GM23338 (cell line): ENCODE measurements around the gene VWA3B. TPM values are rescaled to one million over a fixed set of nuclear protein-coding genes. Genes with fewer than 3 reads are reported as not detected.

Source experiments
- ATAC-seq: fragments of 200-7000 bp; cut with Tn5 transposase; 3 replicates; pipeline ENCODE4 v1.9.1; 2020
- DNase-seq: peaks from one replicate; pipeline ENCODE4 v3.0.0-alpha.2; 2015; ENCODE audit warnings: low spot score
- H2AFZ ChIP-seq: fragments of 200-600 bp; sonication (generic); 2 replicates; pipeline ENCODE4 v1.8.0; 2016; ENCODE audit warnings: antibody characterized with exemption, mild to moderate bottlenecking, moderate library complexity
- H3F3A ChIP-seq: fragments of 200-600 bp; sonication (generic); replicated peaks from 2 replicates; pipeline ENCODE4 v1.8.0; 2017; ENCODE audit warnings: antibody characterized with exemption, mixed run types, low read depth
- H3K27ac ChIP-seq: fragments of 200-600 bp; sonication (generic); 2 replicates; pipeline ENCODE4 v1.6.1; 2016; ENCODE audit warnings: low read depth
- H3K27me3 ChIP-seq: fragments of 200-600 bp; sonication (generic); 2 replicates; pipeline ENCODE4 v1.8.0; 2016; ENCODE audit warnings: mild to moderate bottlenecking, mixed run types, moderate library complexity; ENCODE audit not compliant: insufficient read depth
- H3K36me3 ChIP-seq: fragments of 200-600 bp; sonication (generic); 2 replicates; pipeline ENCODE4 v1.8.0; 2016; ENCODE audit warnings: mild to moderate bottlenecking; ENCODE audit not compliant: insufficient read depth
- H3K4me1 ChIP-seq: fragments of 200-600 bp; sonication (generic); 2 replicates; pipeline ENCODE4 v1.8.0; 2016; ENCODE audit warnings: mild to moderate bottlenecking, moderate library complexity; ENCODE audit not compliant: insufficient read depth
- H3K4me2 ChIP-seq: fragments of 200-600 bp; sonication (generic); 2 replicates; pipeline ENCODE4 v1.7.1; 2017; ENCODE audit warnings: mixed run types
- H3K4me3 ChIP-seq: fragments of 200-600 bp; sonication (generic); 2 replicates; pipeline ENCODE4 v1.6.1; 2016; ENCODE audit warnings: mixed run types
- H3K79me2 ChIP-seq: fragments of 200-600 bp; sonication (generic); replicated peaks from 2 replicates; pipeline ENCODE4 v1.8.0; 2017; ENCODE audit warnings: mild to moderate bottlenecking; ENCODE audit not compliant: insufficient read depth
- H3K9me2 ChIP-seq: fragments of 200-600 bp; sonication (generic); 2 replicates; pipeline ENCODE4 v1.8.0; 2017; ENCODE audit not compliant: insufficient read depth
- H4K20me1 ChIP-seq: fragments of 200-600 bp; sonication (generic); replicated peaks from 2 replicates; pipeline ENCODE4 v1.8.0; 2017; ENCODE audit warnings: mild to moderate bottlenecking; ENCODE audit not compliant: insufficient read depth
- H3K27ac Mint-ChIP-seq: 2 replicates; pipeline ENCODE4 v1.8.0; 2020; ENCODE audit warnings: inconsistent platforms, mild to moderate bottlenecking, moderate library complexity, mixed read lengths
- H3K27me3 Mint-ChIP-seq: 3 replicates; pipeline ENCODE4 v1.8.0; 2022; ENCODE audit warnings: low read depth, mild to moderate bottlenecking, moderate library complexity, mixed read lengths, inconsistent platforms; ENCODE audit not compliant: insufficient read depth, poor library complexity
- H3K36me3 Mint-ChIP-seq: 3 replicates; pipeline ENCODE4 v1.8.0; 2021; ENCODE audit warnings: low read depth, mild to moderate bottlenecking, inconsistent platforms, moderate library complexity, mixed read lengths
- H3K4me1 Mint-ChIP-seq: 3 replicates; pipeline ENCODE4 v1.8.0; 2020; ENCODE audit warnings: mild to moderate bottlenecking, inconsistent platforms, mixed read lengths
- H3K4me3 Mint-ChIP-seq: 3 replicates; pipeline ENCODE4 v1.8.0; 2021; ENCODE audit warnings: moderate library complexity, mild to moderate bottlenecking, inconsistent platforms, mixed read lengths
- H3K9me3 Mint-ChIP-seq: 3 replicates; pipeline ENCODE4 v1.8.0; 2020; ENCODE audit warnings: moderate library complexity, mild to moderate bottlenecking, inconsistent platforms, mixed read lengths
- EZH2 ChIP-seq: fragments of 200-600 bp; sonication (generic); IDR thresholded peaks from one replicate; pipeline ENCODE4 v1.8.0; 2017; ENCODE audit warnings: antibody characterized with exemption, mild to moderate bottlenecking, low read depth; ENCODE audit not compliant: unreplicated experiment
- EZH2phosphoT487 ChIP-seq: fragments of 200-600 bp; sonication (generic); IDR thresholded peaks from one replicate; pipeline ENCODE4 v1.8.1; 2018; ENCODE audit warnings: antibody characterized with exemption; ENCODE audit not compliant: unreplicated experiment
- NANOG ChIP-seq: IDR thresholded peaks from 2 replicates; pipeline ENCODE4 v1.6.1; 2016; ENCODE audit warnings: antibody characterized with exemption, borderline replicate concordance
- STAT1 ChIP-seq: IDR thresholded peaks from one replicate; pipeline ENCODE4 v1.6.1; 2016; ENCODE audit warnings: antibody characterized with exemption; ENCODE audit not compliant: unreplicated experiment
- ZNF114 ChIP-seq: fragments of 250-450 bp; sonication (Bioruptor Pico); IDR thresholded peaks from 2 replicates; pipeline ENCODE4 v1.5.0; 2020; ENCODE audit warnings: mild to moderate bottlenecking, moderate library complexity
- ZNF331 ChIP-seq: fragments of 250-450 bp; sonication (Bioruptor Pico); IDR thresholded peaks from 2 replicates; pipeline ENCODE4 v1.5.0; 2020; ENCODE audit warnings: low read depth, mild to moderate bottlenecking, moderate library complexity
- polyA plus RNA-seq: library from polyadenylated mRNA; unstranded; fragments of >200 nt; fragmentation: Nextera tagmentation; extraction: Ambion mirVana; gene quantifications from 2 replicates; pipeline ENCODE4 v1.2.1, GENCODE V29; 2016
- total RNA-seq: library from RNA; depleted of rRNA; stranded (reverse); fragments of >200 nt; shearing (Covaris generic); gene quantifications from 2 replicates; pipeline ENCODE4 v1.2.3, GENCODE V29; 2014
- TF ChIP-seq, protein P1 (sequence below): IDR thresholded peaks from 2 replicates; pipeline ENCODE4 v1.6.1; 2016; ENCODE audit warnings: antibody characterized with exemption
- TF ChIP-seq, protein P2 (sequence below), 2 experiments: fragments of 200-600 bp in 1 of 2; sonication (generic) in 1 of 2; conservative IDR thresholded peaks; 2 replicates each; pipeline versions ENCODE4 v1.5.1 to v1.6.1; 2016 to 2017; ENCODE audit warnings: antibody characterized with exemption in 2 of 2, low read depth in 2 of 2, mild to moderate bottlenecking in 2 of 2, moderate library complexity in 1 of 2
- TF ChIP-seq, protein P3 (sequence below): fragments of 250-450 bp; sonication (Bioruptor Pico); IDR thresholded peaks from 2 replicates; pipeline ENCODE4 v1.5.0; 2020; ENCODE audit warnings: mild to moderate bottlenecking, moderate library complexity

VWA3B gene
- total and polyA plus RNA-seq, 2 experiments from 2014 or later = not detected

DNA sequence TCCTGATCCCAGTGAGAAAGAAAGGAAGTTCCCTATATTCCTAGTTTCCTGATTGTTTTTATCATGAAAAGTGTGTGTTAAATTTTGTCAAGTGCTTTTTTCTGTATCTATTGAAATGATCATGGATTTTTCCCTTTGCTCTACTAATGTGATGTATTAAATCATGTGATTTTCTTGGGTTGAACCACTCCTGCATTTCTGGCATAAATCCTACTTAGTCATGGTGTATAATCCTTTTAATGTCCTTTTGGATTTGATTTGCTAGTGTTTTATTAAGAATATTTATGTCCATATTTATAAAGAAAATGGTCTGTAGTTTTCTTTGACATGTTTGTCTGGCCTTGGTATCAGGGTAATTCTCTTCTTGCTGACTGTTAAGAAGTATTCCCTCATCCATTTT lies 171.9 kb downstream of the VWA3B start:
- H3K4me1 Mint-ChIP-seq = no peaks in the 10 kb centered on the region
- H3K79me2 ChIP-seq = no peaks in the 10 kb centered on the region
- no peaks in the 10 kb centered on the region for H3K4me1 ChIP-seq
- DNase-seq (no peak), ATAC-seq (no peak)
- no peaks in the 10 kb centered on the region for H3K9me2 ChIP-seq
- peaks cover 12% of the 10 kb centered on the region for H3K9me3 Mint-ChIP-seq
- H4K20me1 ChIP-seq = no peaks in the 10 kb centered on the region
- H2AFZ ChIP-seq = no peak overlapping the region
- H3K27ac ChIP-seq = no peak overlapping the region
- no peak overlapping the region for H3K27ac Mint-ChIP-seq
- peaks cover 7% of the 10 kb centered on the region; the same call in 1 of the 2 replicates for H3K36me3 ChIP-seq
- H3K27me3 Mint-ChIP-seq = no peaks in the 10 kb centered on the region
- no peak overlapping the region for H3K4me3 ChIP-seq
- peaks cover 6% of the 10 kb centered on the region; the same call in 1 of the 3 replicates for H3K36me3 Mint-ChIP-seq
- no peak overlapping the region for H3K4me3 Mint-ChIP-seq
- H3F3A ChIP-seq = no peaks in the 10 kb centered on the region
- no peaks in the 10 kb centered on the region for H3K27me3 ChIP-seq
- no peak for TF ChIP-seq ZNF331 (CRISPR knock-in tag)
- TF ChIP-seq, protein P1, sequence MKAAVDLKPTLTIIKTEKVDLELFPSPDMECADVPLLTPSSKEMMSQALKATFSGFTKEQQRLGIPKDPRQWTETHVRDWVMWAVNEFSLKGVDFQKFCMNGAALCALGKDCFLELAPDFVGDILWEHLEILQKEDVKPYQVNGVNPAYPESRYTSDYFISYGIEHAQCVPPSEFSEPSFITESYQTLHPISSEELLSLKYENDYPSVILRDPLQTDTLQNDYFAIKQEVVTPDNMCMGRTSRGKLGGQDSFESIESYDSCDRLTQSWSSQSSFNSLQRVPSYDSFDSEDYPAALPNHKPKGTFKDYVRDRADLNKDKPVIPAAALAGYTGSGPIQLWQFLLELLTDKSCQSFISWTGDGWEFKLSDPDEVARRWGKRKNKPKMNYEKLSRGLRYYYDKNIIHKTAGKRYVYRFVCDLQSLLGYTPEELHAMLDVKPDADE = no peak
- no peak for TF ChIP-seq NANOG
- TF ChIP-seq ZNF114 (CRISPR knock-in tag) = no peak
- TF ChIP-seq EZH2 = no peak
- TF ChIP-seq, protein P2, sequence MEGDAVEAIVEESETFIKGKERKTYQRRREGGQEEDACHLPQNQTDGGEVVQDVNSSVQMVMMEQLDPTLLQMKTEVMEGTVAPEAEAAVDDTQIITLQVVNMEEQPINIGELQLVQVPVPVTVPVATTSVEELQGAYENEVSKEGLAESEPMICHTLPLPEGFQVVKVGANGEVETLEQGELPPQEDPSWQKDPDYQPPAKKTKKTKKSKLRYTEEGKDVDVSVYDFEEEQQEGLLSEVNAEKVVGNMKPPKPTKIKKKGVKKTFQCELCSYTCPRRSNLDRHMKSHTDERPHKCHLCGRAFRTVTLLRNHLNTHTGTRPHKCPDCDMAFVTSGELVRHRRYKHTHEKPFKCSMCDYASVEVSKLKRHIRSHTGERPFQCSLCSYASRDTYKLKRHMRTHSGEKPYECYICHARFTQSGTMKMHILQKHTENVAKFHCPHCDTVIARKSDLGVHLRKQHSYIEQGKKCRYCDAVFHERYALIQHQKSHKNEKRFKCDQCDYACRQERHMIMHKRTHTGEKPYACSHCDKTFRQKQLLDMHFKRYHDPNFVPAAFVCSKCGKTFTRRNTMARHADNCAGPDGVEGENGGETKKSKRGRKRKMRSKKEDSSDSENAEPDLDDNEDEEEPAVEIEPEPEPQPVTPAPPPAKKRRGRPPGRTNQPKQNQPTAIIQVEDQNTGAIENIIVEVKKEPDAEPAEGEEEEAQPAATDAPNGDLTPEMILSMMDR (conservative IDR thresholded peaks at IDR 0.05; ENCODE audit: low read depth in 2 of 2) = no peak
- TF ChIP-seq STAT1 = no peak
- TF ChIP-seq, protein P3, sequence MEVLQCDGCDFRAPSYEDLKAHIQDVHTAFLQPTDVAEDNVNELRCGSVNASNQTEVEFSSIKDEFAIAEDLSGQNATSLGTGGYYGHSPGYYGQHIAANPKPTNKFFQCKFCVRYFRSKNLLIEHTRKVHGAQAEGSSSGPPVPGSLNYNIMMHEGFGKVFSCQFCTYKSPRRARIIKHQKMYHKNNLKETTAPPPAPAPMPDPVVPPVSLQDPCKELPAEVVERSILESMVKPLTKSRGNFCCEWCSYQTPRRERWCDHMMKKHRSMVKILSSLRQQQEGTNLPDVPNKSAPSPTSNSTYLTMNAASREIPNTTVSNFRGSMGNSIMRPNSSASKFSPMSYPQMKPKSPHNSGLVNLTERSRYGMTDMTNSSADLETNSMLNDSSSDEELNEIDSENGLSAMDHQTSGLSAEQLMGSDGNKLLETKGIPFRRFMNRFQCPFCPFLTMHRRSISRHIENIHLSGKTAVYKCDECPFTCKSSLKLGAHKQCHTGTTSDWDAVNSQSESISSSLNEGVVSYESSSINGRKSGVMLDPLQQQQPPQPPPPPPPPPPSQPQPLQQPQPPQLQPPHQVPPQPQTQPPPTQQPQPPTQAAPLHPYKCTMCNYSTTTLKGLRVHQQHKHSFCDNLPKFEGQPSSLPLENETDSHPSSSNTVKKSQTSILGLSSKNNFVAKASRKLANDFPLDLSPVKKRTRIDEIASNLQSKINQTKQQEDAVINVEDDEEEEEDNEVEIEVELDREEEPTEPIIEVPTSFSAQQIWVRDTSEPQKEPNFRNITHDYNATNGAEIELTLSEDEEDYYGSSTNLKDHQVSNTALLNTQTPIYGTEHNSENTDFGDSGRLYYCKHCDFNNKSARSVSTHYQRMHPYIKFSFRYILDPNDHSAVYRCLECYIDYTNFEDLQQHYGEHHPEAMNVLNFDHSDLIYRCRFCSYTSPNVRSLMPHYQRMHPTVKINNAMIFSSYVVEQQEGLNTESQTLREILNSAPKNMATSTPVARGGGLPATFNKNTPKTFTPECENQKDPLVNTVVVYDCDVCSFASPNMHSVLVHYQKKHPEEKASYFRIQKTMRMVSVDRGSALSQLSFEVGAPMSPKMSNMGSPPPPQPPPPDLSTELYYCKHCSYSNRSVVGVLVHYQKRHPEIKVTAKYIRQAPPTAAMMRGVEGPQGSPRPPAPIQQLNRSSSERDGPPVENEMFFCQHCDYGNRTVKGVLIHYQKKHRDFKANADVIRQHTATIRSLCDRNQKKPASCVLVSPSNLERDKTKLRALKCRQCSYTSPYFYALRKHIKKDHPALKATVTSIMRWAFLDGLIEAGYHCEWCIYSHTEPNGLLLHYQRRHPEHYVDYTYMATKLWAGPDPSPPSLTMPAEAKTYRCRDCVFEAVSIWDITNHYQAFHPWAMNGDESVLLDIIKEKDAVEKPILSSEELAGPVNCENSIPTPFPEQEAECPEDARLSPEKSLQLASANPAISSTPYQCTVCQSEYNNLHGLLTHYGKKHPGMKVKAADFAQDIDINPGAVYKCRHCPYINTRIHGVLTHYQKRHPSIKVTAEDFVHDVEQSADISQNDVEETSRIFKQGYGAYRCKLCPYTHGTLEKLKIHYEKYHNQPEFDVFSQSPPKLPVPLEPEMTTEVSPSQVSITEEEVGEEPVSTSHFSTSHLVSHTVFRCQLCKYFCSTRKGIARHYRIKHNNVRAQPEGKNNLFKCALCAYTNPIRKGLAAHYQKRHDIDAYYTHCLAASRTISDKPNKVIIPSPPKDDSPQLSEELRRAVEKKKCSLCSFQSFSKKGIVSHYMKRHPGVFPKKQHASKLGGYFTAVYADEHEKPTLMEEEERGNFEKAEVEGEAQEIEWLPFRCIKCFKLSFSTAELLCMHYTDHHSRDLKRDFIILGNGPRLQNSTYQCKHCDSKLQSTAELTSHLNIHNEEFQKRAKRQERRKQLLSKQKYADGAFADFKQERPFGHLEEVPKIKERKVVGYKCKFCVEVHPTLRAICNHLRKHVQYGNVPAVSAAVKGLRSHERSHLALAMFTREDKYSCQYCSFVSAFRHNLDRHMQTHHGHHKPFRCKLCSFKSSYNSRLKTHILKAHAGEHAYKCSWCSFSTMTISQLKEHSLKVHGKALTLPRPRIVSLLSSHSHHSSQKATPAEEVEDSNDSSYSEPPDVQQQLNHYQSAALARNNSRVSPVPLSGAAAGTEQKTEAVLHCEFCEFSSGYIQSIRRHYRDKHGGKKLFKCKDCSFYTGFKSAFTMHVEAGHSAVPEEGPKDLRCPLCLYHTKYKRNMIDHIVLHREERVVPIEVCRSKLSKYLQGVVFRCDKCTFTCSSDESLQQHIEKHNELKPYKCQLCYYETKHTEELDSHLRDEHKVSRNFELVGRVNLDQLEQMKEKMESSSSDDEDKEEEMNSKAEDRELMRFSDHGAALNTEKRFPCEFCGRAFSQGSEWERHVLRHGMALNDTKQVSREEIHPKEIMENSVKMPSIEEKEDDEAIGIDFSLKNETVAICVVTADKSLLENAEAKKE (CRISPR knock-in tag) = no peak
- no peak for TF ChIP-seq EZH2phosphoT487
- H3K4me2 ChIP-seq = no peak overlapping the region
